Liver (tissue), 9 donors: ENCODE data around the gene ANKRD44. TPM values are rescaled to one million over a fixed set of nuclear protein-coding genes. Genes with fewer than 3 reads are reported as not detected.

ENCODE experiments used
- DNase-seq: peaks from one replicate; pipeline ENCODE4 v3.0.0-alpha.2; 2017; ENCODE audit warnings: low spot score
- H3K27ac ChIP-seq, 2 donors: one replicate each; pipeline ENCODE4 v1.7.0; 2013; ENCODE audit warnings: inconsistent platforms in 2 of 2, low read length in 2 of 2, control low read depth in 1 of 2, low read depth in 1 of 2, mild to moderate bottlenecking in 1 of 2
- H3K27me3 ChIP-seq, 4 donors: one replicate each; pipeline versions ENCODE4 v1.6.1 to v1.7.0; 2013; ENCODE audit warnings: low read length in 3 of 4, inconsistent platforms in 1 of 4, mild to moderate bottlenecking in 1 of 4, moderate library complexity in 1 of 4; ENCODE audit not compliant: control insufficient read depth in 4 of 4, insufficient read depth in 4 of 4
- H3K36me3 ChIP-seq, 4 donors: one replicate each; pipeline versions ENCODE4 v1.6.1 to v1.7.0; 2013; ENCODE audit warnings: low read length in 3 of 4, mild to moderate bottlenecking in 3 of 4, low read depth in 1 of 4, moderate library complexity in 1 of 4; ENCODE audit not compliant: control insufficient read depth in 4 of 4, insufficient read depth in 3 of 4
- H3K4me1 ChIP-seq, 4 donors: one replicate each; pipeline versions ENCODE4 v1.6.1 to v1.7.0; 2013; ENCODE audit warnings: low read length in 3 of 4, mild to moderate bottlenecking in 3 of 4, moderate library complexity in 1 of 4; ENCODE audit not compliant: control insufficient read depth in 4 of 4, insufficient read depth in 4 of 4
- H3K4me3 ChIP-seq, 3 donors: one replicate each; pipeline versions ENCODE4 v1.6.1 to v1.7.0; 2013; ENCODE audit warnings: low read length in 3 of 3, control low read depth in 1 of 3, low read depth in 1 of 3, mild to moderate bottlenecking in 1 of 3
- H3K9ac ChIP-seq, 2 donors: one replicate each; pipeline ENCODE4 v1.7.0; 2013; ENCODE audit warnings: low read length in 2 of 2, mild to moderate bottlenecking in 2 of 2, moderate library complexity in 2 of 2, control low read depth in 1 of 2, low read depth in 1 of 2
- H3K9me3 ChIP-seq, 4 donors: one replicate each; pipeline versions ENCODE4 v1.6.1 to v1.7.0; 2013; ENCODE audit warnings: low read length in 3 of 4; ENCODE audit not compliant: control insufficient read depth in 4 of 4
- EGR1 ChIP-seq, 2 donors: IDR thresholded peaks; 2 replicates each; pipeline ENCODE4 v1.6.1; 2016 to 2018; ENCODE audit warnings: antibody characterized with exemption in 2 of 2, low read depth in 2 of 2
- FOXA2 ChIP-seq: IDR thresholded peaks from 2 replicates; pipeline ENCODE4 v1.6.1; 2016; ENCODE audit warnings: antibody characterized with exemption
- GABPA ChIP-seq, 2 donors: IDR thresholded peaks in 1 of 2; conservative IDR thresholded peaks in 1 of 2; 2 replicates each; pipeline ENCODE4 v1.6.1; 2016; ENCODE audit warnings: antibody characterized with exemption in 2 of 2, mild to moderate bottlenecking in 1 of 2, moderate library complexity in 1 of 2
- HNF4A ChIP-seq, 2 donors: conservative IDR thresholded peaks; 2 replicates each; pipeline ENCODE4 v1.6.1; 2016; ENCODE audit warnings: antibody characterized with exemption in 2 of 2, mild to moderate bottlenecking in 2 of 2
- JUND ChIP-seq, 2 donors: IDR thresholded peaks; 2 replicates each; pipeline ENCODE4 v1.6.1; 2016; ENCODE audit warnings: antibody characterized with exemption in 2 of 2
- RAD21 ChIP-seq, 2 donors: IDR thresholded peaks; 2 replicates each; pipeline ENCODE4 v1.6.1; 2016; ENCODE audit warnings: antibody characterized with exemption in 2 of 2, mild to moderate bottlenecking in 2 of 2
- RXRA ChIP-seq, 2 donors: IDR thresholded peaks; 2 replicates each; pipeline ENCODE4 v1.6.1; 2017 to 2018; ENCODE audit warnings: antibody characterized with exemption in 2 of 2, mild to moderate bottlenecking in 1 of 2
- SP1 ChIP-seq: IDR thresholded peaks from 2 replicates; pipeline ENCODE4 v1.6.1; 2018; ENCODE audit warnings: antibody characterized with exemption, mild to moderate bottlenecking
- TAF1 ChIP-seq: conservative IDR thresholded peaks from 2 replicates; pipeline ENCODE4 v1.6.1; 2016; ENCODE audit warnings: antibody characterized with exemption, mild to moderate bottlenecking
- YY1 ChIP-seq: IDR thresholded peaks from 2 replicates; pipeline ENCODE4 v1.6.1; 2016; ENCODE audit warnings: antibody characterized with exemption, mild to moderate bottlenecking
- WGBS: extraction: QIAGEN DNeasy Blood & Tissue Kit; methylation state at CpG from one replicate; pipeline ENCODE4 v1.1.7; 2013; 5-methylcytosine and 5-hydroxymethylcytosine counted together
- polyA plus RNA-seq, 2 donors: library from polyadenylated mRNA; stranded (reverse) in 1 of 2; unstranded in 1 of 2; fragments of 200-250 nt in 1 of 2; fragments of >200 nt in 1 of 2; fragmentation: Nextera tagmentation in 1 of 2; extraction: Ambion mirVana in 1 of 2; gene quantifications; one replicate each; pipeline versions ENCODE4 v1.2.1 to v1.2.3, GENCODE V29; 2013 to 2015
- total RNA-seq, 2 donors: library from RNA; depleted of rRNA; stranded (reverse); fragments of >200 nt; gene quantifications; one replicate each; pipeline ENCODE4 v1.2.3, GENCODE V29; 2014
- TF ChIP-seq, protein P1 (sequence below): IDR thresholded peaks from 2 replicates; pipeline ENCODE4 v1.6.1; 2016; ENCODE audit warnings: antibody characterized with exemption
- TF ChIP-seq, protein P2 (sequence below): IDR thresholded peaks from 2 replicates; pipeline ENCODE4 v1.6.1; 2016; ENCODE audit warnings: antibody characterized with exemption
- TF ChIP-seq, protein P3 (sequence below): IDR thresholded peaks from 2 replicates; pipeline ENCODE4 v1.6.1; 2016; ENCODE audit warnings: antibody characterized with exemption, mild to moderate bottlenecking
- donor health status: healthy.
- donor health status: healthy.
- donor health status: healthy.
- donor health status: healthy.
- donor health status: healthy.

ANKRD44 gene
- total and polyA plus RNA-seq, 4 donors = 3.8 to 18.2 (median 6.8) TPM

DNA sequence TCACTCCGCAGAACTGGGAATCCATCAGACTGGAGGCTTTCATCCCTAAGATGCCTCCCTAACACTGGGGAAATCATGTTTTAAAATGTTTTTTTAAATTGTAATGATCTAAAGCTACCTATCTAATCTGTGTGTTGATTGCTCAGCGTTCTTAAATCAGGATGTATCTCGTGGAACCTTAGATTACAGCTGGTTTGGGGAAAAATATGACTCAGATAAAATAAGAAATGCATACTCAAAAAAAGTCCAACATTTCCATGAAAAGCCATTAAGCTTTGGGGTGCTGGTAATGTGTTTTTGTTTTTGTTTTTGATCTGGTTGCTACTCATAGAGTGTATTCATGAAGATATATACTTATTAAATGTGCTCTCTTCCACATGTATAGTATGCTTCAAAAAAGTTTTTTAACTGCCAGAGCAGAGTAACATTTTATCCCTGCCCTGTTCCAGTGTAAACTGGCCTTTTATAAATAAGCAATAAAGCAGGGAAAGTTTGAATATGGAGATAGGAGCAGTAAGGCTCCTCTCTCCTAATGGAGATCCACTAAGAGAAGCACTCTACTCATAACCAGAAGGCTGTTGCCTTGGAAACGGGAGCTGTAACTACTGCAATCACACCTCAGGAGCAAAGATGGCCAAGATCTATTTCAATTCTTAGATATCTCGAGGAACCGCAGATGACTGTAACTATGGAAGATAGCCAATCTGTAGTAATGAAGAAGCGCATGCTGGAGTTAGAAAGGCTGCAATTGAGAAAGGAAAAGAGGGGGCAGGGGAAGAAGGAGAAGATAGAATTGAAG lies 41.6 kb downstream of the ANKRD44 start:
- H3K27me3 ChIP-seq = no peaks in the 10 kb centered on the region
- H3K4me1 ChIP-seq = no peaks in the 10 kb centered on the region
- no peaks in the 10 kb centered on the region for H3K36me3 ChIP-seq
- no peaks in the 10 kb centered on the region for H3K9me3 ChIP-seq
- no peak overlapping the region for H3K4me3 ChIP-seq
- no peak overlapping the region for H3K9ac ChIP-seq
- H3K27ac ChIP-seq = no peak overlapping the region
- no peak for DNase-seq
- TF ChIP-seq GABPA (IDR thresholded peaks at IDR 0.05 in 1 of 2, conservative IDR thresholded peaks at IDR 0.05 in 1 of 2) = no peak
- no peak for TF ChIP-seq FOXA2
- TF ChIP-seq TAF1 = no peak
- TF ChIP-seq EGR1 (IDR thresholded peaks at IDR 0.05; ENCODE audit: low read depth in 2 of 2) = no peak
- no peak for TF ChIP-seq SP1
- no peak for TF ChIP-seq RAD21 (IDR thresholded peaks at IDR 0.05)
- TF ChIP-seq, protein P1, sequence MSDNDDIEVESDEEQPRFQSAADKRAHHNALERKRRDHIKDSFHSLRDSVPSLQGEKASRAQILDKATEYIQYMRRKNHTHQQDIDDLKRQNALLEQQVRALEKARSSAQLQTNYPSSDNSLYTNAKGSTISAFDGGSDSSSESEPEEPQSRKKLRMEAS = no peak
- TF ChIP-seq, protein P2, sequence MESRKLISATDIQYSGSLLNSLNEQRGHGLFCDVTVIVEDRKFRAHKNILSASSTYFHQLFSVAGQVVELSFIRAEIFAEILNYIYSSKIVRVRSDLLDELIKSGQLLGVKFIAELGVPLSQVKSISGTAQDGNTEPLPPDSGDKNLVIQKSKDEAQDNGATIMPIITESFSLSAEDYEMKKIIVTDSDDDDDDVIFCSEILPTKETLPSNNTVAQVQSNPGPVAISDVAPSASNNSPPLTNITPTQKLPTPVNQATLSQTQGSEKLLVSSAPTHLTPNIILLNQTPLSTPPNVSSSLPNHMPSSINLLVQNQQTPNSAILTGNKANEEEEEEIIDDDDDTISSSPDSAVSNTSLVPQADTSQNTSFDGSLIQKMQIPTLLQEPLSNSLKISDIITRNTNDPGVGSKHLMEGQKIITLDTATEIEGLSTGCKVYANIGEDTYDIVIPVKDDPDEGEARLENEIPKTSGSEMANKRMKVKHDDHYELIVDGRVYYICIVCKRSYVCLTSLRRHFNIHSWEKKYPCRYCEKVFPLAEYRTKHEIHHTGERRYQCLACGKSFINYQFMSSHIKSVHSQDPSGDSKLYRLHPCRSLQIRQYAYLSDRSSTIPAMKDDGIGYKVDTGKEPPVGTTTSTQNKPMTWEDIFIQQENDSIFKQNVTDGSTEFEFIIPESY = no peak
- no peak for TF ChIP-seq HNF4A (conservative IDR thresholded peaks at IDR 0.05)
- 78% methylated on average over 7 of the region's 7 CpGs for WGBS

DNA sequence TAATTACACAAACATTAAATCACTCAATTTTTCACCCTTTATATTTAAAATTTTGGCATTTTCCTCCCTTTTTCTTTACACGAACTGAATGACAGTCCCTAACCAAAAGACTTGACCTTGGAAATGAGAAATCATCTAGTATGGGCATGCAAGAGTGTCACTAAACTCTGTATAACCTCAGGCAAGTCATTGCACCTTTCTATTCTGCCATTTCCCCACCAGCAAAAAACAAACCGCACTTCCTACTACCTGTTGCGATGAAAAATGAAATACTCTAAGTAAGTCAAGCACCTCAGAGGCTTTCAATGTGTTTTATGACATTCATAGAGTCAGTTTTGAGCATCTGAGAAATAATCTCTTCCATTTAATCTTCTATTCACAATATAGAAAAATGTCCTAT lies 44.1 kb downstream of the ANKRD44 start:
- WGBS = 87% methylated on average over 3 of the region's 3 CpGs
- no peaks in the 10 kb centered on the region for H3K9me3 ChIP-seq
- no peak overlapping the region for H3K27ac ChIP-seq
- no peak for TF ChIP-seq JUND (IDR thresholded peaks at IDR 0.05)
- TF ChIP-seq RXRA (IDR thresholded peaks at IDR 0.05) = no peak
- TF ChIP-seq TAF1 = no peak
- TF ChIP-seq, protein P3, sequence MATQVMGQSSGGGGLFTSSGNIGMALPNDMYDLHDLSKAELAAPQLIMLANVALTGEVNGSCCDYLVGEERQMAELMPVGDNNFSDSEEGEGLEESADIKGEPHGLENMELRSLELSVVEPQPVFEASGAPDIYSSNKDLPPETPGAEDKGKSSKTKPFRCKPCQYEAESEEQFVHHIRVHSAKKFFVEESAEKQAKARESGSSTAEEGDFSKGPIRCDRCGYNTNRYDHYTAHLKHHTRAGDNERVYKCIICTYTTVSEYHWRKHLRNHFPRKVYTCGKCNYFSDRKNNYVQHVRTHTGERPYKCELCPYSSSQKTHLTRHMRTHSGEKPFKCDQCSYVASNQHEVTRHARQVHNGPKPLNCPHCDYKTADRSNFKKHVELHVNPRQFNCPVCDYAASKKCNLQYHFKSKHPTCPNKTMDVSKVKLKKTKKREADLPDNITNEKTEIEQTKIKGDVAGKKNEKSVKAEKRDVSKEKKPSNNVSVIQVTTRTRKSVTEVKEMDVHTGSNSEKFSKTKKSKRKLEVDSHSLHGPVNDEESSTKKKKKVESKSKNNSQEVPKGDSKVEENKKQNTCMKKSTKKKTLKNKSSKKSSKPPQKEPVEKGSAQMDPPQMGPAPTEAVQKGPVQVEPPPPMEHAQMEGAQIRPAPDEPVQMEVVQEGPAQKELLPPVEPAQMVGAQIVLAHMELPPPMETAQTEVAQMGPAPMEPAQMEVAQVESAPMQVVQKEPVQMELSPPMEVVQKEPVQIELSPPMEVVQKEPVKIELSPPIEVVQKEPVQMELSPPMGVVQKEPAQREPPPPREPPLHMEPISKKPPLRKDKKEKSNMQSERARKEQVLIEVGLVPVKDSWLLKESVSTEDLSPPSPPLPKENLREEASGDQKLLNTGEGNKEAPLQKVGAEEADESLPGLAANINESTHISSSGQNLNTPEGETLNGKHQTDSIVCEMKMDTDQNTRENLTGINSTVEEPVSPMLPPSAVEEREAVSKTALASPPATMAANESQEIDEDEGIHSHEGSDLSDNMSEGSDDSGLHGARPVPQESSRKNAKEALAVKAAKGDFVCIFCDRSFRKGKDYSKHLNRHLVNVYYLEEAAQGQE = no peak
- TF ChIP-seq, protein P1 = no peak
- TF ChIP-seq RAD21 (IDR thresholded peaks at IDR 0.05) = no peak
- TF ChIP-seq, protein P2 = no peak
- no peak for TF ChIP-seq SP1
- TF ChIP-seq FOXA2 = no peak
- TF ChIP-seq YY1 = no peak
- no peak for TF ChIP-seq GABPA (IDR thresholded peaks at IDR 0.05 in 1 of 2, conservative IDR thresholded peaks at IDR 0.05 in 1 of 2)
- no peak overlapping the region for H3K9ac ChIP-seq
- DNase-seq = no peak
- no peaks in the 10 kb centered on the region for H3K4me1 ChIP-seq
- H3K4me3 ChIP-seq = no peak overlapping the region
- H3K27me3 ChIP-seq = no peaks in the 10 kb centered on the region
- H3K36me3 ChIP-seq = no peaks in the 10 kb centered on the region
